Suppressor macrophage treated with lipopolysaccharide for 4 hours (primary cell): ENCODE results near the gene PGA3.

ENCODE experiments used
- DNase-seq: peaks from one replicate; pipeline ENCODE4 v3.0.0-alpha.2; 2020

PGA3 gene

GRCh38 chr11:61254403-61255025 is 51.2 kb downstream of the PGA3 start:
- DNase-seq, result peak; percentile 81

GRCh38 chr11:61256710-61257482 is 53.6 kb downstream of the PGA3 start:
- peak; percentile 66 for DNase-seq

- DNase-seq, result no peak
Observed at GRCh38 chr11:61258546-61258945, 55.2 kb downstream of the PGA3 start.

GRCh38 chr11:61259363-61259762 is 56.0 kb downstream of the PGA3 start:
- no peak for DNase-seq
